ENCODE data around the gene SMIM36.

GRCh38 chr17:55405600-55405999 lies 105.7 kb downstream of the SMIM36 start:
- TF ChIP-seq POLR2A (IDR thresholded peaks at IDR 0.05) (no peak), CTCF (IDR thresholded peaks at IDR 0.05) (no peak), POLR2AphosphoS5 (IDR thresholded peaks at IDR 0.05) (no peak)
